Measurements from ENCODE around the gene SLC35A5.

Gene SLC35A5

DNA sequence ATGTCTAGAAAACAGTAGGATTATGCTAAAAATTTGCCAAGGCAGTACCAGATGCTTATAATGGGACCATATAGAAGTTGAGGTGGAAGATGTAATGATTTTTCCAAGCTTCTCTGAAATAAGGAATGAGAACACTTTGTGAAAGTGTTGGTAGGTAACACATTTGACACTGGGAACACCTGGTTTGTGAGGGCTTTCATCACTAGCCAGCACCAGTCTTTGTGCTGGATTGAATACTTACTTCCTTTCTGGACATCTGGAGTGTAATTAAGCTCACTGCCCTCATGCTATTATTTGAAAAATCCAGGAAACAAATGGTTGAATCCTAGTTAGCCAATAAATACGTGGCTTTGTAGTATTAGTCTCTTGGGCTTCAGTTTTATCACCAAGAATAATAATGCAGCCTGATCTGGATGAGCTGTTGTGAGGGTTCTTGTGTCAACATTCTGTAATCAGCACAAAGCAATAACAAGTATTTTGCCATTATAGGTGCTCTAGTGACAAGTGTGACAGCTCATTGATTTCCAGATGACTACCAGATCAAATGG is 66.1 kb downstream of the SLC35A5 start:
- no peak for DNase-seq

DNA sequence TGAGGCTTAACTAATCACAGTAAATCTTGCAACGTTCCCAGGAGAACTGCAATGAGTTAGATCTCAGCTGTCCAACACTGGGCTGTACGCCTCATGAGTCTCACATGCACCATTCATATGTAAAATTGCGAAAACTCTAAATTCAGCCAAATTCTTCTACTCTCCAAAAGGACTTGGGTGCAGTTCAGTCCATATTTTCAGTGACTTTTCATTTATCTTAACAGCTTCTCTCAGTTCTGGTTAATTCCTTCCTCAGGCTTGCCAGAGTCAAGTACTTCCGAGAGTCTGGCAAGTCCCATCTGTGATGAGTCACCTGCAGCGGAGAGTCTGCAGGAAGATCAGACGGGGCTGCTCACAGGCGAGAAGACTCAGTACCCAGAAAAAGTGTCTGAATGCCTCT is 67.6 kb downstream of the SLC35A5 start:
- no peak for DNase-seq

DNA sequence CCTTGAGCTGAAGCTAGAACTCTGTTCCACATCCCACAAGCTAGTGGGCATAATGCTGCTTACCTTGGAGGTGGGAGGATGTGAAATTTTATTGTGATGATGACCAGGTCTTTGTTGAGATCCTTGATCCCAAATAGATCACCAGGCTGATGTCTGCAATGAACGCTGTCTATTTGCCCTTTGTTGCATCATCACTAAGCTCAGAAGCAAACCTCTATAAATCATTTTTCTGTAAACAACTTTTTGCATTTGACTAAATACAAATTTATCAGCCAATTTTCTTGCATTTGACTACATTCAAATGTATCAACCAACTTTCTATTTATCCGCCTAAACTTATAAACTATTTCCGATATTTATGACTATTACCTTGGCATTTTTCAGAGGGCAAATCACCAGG is 69.4 kb downstream of the SLC35A5 start:
- no peak for DNase-seq

DNA sequence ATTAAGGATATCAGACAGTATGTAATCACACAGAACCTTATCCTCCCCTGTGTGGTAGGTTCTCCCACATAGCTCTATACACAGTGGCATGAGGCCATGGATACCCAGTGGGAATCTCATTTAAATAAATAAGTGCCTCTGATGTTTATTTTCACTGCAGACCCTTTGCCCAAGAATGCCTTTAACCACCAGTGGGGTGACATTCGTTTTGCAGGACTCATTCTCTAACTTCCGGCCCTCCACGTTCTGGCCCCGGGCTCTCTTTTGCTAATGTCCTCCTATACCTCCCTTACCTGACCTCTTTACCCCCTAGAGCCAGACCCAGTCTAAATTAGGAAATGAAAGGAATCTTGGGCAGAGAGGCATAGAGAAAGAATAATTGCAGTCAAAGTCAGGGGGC is 70.8 kb downstream of the SLC35A5 start:
- no peak for DNase-seq

DNA sequence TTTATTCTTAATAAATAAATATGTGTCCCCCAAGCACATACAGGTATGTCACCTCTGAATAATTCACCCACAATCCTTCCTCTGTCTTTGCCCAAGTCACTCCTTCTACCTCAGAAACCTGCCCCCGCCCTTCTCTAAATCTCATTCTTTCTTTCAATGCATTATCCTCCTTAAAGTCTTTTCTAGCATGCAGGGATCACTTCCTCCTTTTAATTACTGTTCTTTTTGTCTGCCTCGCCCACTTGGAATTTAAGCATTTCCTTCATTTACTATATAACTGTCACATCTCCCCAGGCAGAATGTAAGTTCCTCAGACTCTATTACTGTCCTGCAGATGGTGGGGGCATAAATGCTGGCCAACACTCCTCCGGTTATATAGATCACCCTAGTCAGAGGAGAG is 71.3 kb downstream of the SLC35A5 start:
- DNase-seq = no peak

DNA sequence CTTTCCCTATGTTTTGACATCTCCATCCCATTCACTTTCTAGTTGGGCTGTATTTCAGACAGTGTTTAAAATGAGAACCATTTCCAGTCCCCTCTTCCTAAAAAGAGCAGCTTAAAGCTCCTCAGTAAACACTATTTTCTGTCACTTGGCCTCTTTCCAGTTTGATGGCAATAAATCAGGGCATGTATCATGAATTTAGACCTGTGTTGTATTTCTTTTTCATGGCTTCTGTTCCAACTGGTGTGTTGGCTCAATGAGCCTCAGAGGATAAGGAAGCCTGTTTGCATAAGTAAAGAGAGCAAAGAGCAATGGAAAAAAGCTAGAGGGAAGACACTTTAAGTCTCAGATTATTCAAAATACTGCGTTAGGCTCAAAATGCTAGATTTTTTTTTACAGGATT is 71.9 kb downstream of the SLC35A5 start:
- no peak for DNase-seq

DNA sequence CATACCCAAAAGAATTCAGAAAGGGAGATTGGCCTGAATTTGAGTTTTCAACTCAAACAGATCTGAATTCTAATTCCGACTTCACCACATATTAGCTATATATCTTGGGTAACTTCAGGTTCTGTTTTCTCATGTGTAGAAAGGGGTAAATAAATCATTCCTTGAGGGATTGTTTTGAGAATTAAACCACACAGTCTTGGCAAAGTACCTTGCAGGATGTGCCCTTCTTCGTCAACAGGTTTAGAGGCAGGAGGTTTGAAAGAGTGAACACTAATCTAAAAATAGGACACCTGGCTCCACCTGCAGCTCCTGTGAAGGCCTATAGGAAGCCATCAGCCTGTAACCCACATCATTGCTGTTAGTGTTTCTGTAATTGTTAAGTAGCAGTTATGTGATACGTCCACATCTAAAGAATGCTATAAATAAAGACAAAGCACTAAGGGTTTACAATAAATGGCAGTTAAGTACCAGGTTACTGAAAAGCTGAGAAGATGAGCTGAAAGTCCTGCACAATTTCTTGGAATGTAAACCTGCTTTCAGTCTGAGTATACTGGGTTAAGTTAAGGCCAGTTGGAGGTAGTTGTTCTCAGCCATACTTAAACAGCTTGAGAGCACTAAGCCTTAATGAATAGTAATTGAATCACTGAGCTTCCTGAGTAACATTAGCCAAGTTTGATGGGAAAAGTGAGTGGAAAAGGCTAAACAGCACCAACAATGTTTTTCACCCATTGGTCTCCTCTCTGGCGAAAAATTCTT is 73.1 kb downstream of the SLC35A5 start:
- no peak for DNase-seq
